ENCODE data around the gene EEF1AKMT4. TPM values are rescaled to one million over a fixed set of nuclear protein-coding genes. Genes with fewer than 3 reads are reported as not detected.

EEF1AKMT4 gene
- total RNA-seq, 1 experiment from 2014 or later, result 8.1 TPM

GRCh38 chr3:184230603-184231528 is 18.6 kb upstream of the EEF1AKMT4 start:
- no peak overlapping the region for H4K91ac ChIP-seq (ENCODE audit: insufficient read length, low read depth, low read length)
- H3T11ph ChIP-seq (ENCODE audit: low read length), result no peak overlapping the region
- H2BK12ac ChIP-seq (ENCODE audit: insufficient read length, low read depth, low read length), result no peak overlapping the region
- H4K5ac ChIP-seq (ENCODE audit: insufficient read length, low read depth, low read length), result no peak overlapping the region
- no peaks in the 10 kb centered on the region for H3K79me1 ChIP-seq (ENCODE audit: insufficient read depth, low read depth, low read length, poor library complexity, severe bottlenecking)
- H4K8ac ChIP-seq (replicated peaks; ENCODE audit: insufficient read length, low read depth, low read length), result no peak overlapping the region
- H3K27ac ChIP-seq (ENCODE audit: insufficient read length, low read depth, low read length), result no peak overlapping the region
- H3K9ac ChIP-seq (ENCODE audit: extremely low read depth, insufficient read length, low read length), result no peak overlapping the region
- Mint-ChIP-seq H3K4me1 (peaks cover 2 to 9% of the 10 kb centered on the region in 2 experiments), H3K9me3 (no peaks in the 10 kb centered on the region), H3K4me3 (peak overlapping the region; percentile 62 to 83), H3K36me3 (ENCODE audit: insufficient read depth in 1 of 3, low read depth in 3 of 3) (no peaks in the 10 kb centered on the region), H3K27ac (no peak overlapping the region; a peak in 1 of 7 replicates), H3K27me3 (ENCODE audit: low read depth) (peaks cover 66% of the 10 kb centered on the region)
- H2BK5ac ChIP-seq (ENCODE audit: insufficient read length, low read length), result no peak overlapping the region
- H2BK120ac ChIP-seq (ENCODE audit: low read depth, low read length, poor library complexity, severe bottlenecking), result no peak overlapping the region
- TF ChIP-seq CTCF (conservative IDR thresholded peaks at IDR 0.05), result no peak
- no peak overlapping the region for H2AFZ ChIP-seq (ENCODE audit: low read length)
- no CpG with 5 or more reads among the region's 79 CpGs for WGBS (ENCODE audit: extremely low coverage, insufficient read length, low lambda C conversion rate)
- peak overlapping the region; percentile 65 for H3K4me2 ChIP-seq (ENCODE audit: insufficient read depth, insufficient read length, low read length)
- peaks cover 15% of the 10 kb centered on the region for H3K23me2 ChIP-seq (ENCODE audit: insufficient read length, low read depth, low read length, poor library complexity, severe bottlenecking)
- H3K14ac ChIP-seq (ENCODE audit: insufficient read depth, low read length), result no peak overlapping the region
- H2AK5ac ChIP-seq (ENCODE audit: insufficient read length, low read length), result no peak overlapping the region
- peaks cover 37% of the 10 kb centered on the region for H3K27me3 ChIP-seq (ENCODE audit: insufficient read depth, low read length)
- H3K23ac ChIP-seq (ENCODE audit: insufficient read length, low read depth, low read length), result no peak overlapping the region
- DNase-seq, result peak; percentile 57
- no peaks in the 10 kb centered on the region for H4K20me1 ChIP-seq (ENCODE audit: control insufficient read depth, insufficient read depth, insufficient read length)
- H3K79me2 ChIP-seq (ENCODE audit: insufficient read depth, low read length), result no peaks in the 10 kb centered on the region
- no peak overlapping the region for H2BK15ac ChIP-seq (ENCODE audit: low read depth, low read length)
- H3K9me3 ChIP-seq (ENCODE audit: control insufficient read depth, low read depth, low read length), result no peaks in the 10 kb centered on the region
- H3K4me1 ChIP-seq (ENCODE audit: insufficient read depth, low read length), result no peaks in the 10 kb centered on the region
- no peak overlapping the region for H3K56ac ChIP-seq (ENCODE audit: insufficient read length, low read depth, low read length)
- H3K4ac ChIP-seq (ENCODE audit: low read depth, low read length), result no peak overlapping the region
- no peak overlapping the region for H2BK20ac ChIP-seq (ENCODE audit: low read depth, low read length, poor library complexity, severe bottlenecking)
- H3K18ac ChIP-seq (ENCODE audit: insufficient read length, low read depth, low read length), result no peak overlapping the region
